HFFc6 (cell line): ENCODE data around the gene SLC44A4. TPM values are rescaled to one million over a fixed set of nuclear protein-coding genes. Genes with fewer than 3 reads are reported as not detected.
"Not testable (repeated sequence)": the region's sequence is repeated elsewhere in the genome, so short reads cannot be mapped to it uniquely, and the experiment has no call there.

ENCODE experiments used
- DNase-seq: peaks from one replicate; pipeline ENCODE4 v3.0.0-alpha.2; 2018
- H3K27ac Mint-ChIP-seq: 2 replicates; pipeline ENCODE4 v1.8.0; 2020; ENCODE audit warnings: mild to moderate bottlenecking, mixed read lengths
- H3K27me3 Mint-ChIP-seq: 2 replicates; pipeline ENCODE4 v1.8.0; 2021; ENCODE audit warnings: mild to moderate bottlenecking, moderate library complexity, mixed read lengths; ENCODE audit not compliant: insufficient read depth
- H3K36me3 Mint-ChIP-seq: 2 replicates; pipeline ENCODE4 v1.8.0; 2021; ENCODE audit warnings: low read depth, mixed read lengths
- H3K4me1 Mint-ChIP-seq: 2 replicates; pipeline ENCODE4 v1.8.0; 2020; ENCODE audit warnings: low read depth, mixed read lengths
- H3K4me3 Mint-ChIP-seq: 2 replicates; pipeline ENCODE4 v1.8.0; 2020; ENCODE audit warnings: mild to moderate bottlenecking, moderate library complexity, mixed read lengths
- H3K9me3 Mint-ChIP-seq: 2 replicates; pipeline ENCODE4 v1.8.0; 2020; ENCODE audit warnings: mild to moderate bottlenecking, mixed read lengths
- CTCF ChIP-seq: fragments of 200-600 bp; sonication (generic); IDR thresholded peaks from 2 replicates; pipeline ENCODE4 v1.5.0; 2021; ENCODE audit warnings: antibody characterized with exemption, mild to moderate bottlenecking
- total RNA-seq, 6 experiments: library from RNA; stranded (reverse); fragmentation: NEBNext Ultra II Directional; extraction: Animal tissue kit (Norgen Biotek cat#: 25700); gene quantifications; 2 replicates in 1 of 6; 3 replicates in 5 of 6; pipeline ENCODE4 v1.2.3, GENCODE V29; 2021

SLC44A4 gene
- total RNA-seq, 6 experiments from 2014 or later = 0.10 TPM; not detected in 5

DNA sequence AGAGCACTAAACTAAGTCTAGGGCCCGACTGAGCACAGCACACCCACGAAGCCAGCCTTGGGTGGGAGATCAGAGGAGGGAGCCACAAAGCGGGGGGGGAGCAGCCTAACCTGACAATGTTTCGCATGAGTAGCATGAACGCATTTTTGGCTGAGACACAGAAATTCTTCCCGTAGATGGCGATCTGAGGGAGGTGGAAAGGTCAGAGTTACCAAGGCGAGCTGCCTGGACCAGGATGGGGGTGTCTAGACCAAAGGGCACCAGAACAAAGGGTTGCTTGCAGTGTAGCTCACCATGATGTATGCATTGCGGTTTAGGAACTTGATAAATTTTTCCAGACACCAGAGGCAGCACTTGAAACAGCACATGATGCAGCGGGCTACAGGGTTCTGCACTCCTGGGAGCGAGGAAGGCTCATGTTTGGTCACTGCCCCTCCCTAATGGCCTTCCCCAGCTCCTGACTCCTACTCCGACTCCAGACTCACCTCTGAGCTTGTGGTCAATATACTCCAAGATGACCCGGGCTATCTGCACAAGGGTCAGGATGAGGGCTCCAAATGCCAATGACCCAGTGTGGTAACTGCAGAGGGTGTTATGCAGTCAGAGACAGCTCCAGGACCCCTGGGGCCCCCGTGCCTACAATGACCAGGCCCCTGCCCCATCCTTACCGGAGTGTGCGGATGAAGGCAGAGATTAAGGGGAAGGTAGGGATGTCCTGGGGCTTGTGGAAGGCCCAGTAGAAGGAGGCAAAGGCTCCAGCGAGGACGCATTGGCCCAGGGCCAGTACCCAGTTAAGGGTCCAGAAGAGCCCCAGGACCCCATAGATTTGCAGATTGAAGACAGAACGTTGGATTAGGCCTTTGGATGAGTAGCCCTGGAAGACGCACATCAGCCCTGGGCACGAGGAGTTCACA is 13.3 kb downstream of the SLC44A4 start:
- H3K4me3 Mint-ChIP-seq = no peak overlapping the region
- peaks cover 6% of the 10 kb centered on the region for H3K27me3 Mint-ChIP-seq
- DNase-seq = no peak
- H3K9me3 Mint-ChIP-seq = no peaks in the 10 kb centered on the region
- no peak for TF ChIP-seq CTCF
- H3K36me3 Mint-ChIP-seq = no peaks in the 10 kb centered on the region
- no peak overlapping the region for H3K27ac Mint-ChIP-seq
- peaks cover 25% of the 10 kb centered on the region for H3K4me1 Mint-ChIP-seq

- H3K27ac Mint-ChIP-seq = no peak overlapping the region
- DNase-seq = no peak
Observed at GRCh38 chr6:31864818-31865204, 14.0 kb downstream of the SLC44A4 start.

GRCh38 chr6:31864123-31864562 is 14.7 kb downstream of the SLC44A4 start:
- DNase-seq, H3K27me3 Mint-ChIP-seq, H3K36me3 Mint-ChIP-seq, H3K9me3 Mint-ChIP-seq: not testable (repeated sequence)
- Mint-ChIP-seq H3K4me1 (peaks cover 25% of the 10 kb centered on the region), H3K27ac (peak overlapping the region; percentile 85), H3K4me3 (peak overlapping the region; percentile 98)
- TF ChIP-seq CTCF = peak; percentile 15; the same call in 1 of the 2 replicates

More at GRCh38 chr6:31864818-31865204, 14.0 kb downstream of the SLC44A4 start:
- H3K27me3 Mint-ChIP-seq = peaks cover 6% of the 10 kb centered on the region
- no peak overlapping the region; the same call in 1 of the 2 replicates for H3K4me3 Mint-ChIP-seq
- peaks cover 25% of the 10 kb centered on the region for H3K4me1 Mint-ChIP-seq
- no peaks in the 10 kb centered on the region for H3K36me3 Mint-ChIP-seq
- no peaks in the 10 kb centered on the region for H3K9me3 Mint-ChIP-seq
- no peak for TF ChIP-seq CTCF

- no peak for TF ChIP-seq CTCF
- peaks cover 25% of the 10 kb centered on the region for H3K4me1 Mint-ChIP-seq
- no peaks in the 10 kb centered on the region for H3K9me3 Mint-ChIP-seq
- peak; percentile 100 for DNase-seq
- H3K27me3 Mint-ChIP-seq = peaks cover 3% of the 10 kb centered on the region
- no peaks in the 10 kb centered on the region for H3K36me3 Mint-ChIP-seq
- peak within 1 kb of the TSS; percentile 85 for H3K27ac Mint-ChIP-seq
- peak within 1 kb of the TSS; percentile 98 for H3K4me3 Mint-ChIP-seq
Observed at GRCh38 chr6:31862344-31863235, 16.2 kb downstream of the SLC44A4 start, which contains the start of gene NEU1. NEU1 (minus strand) TSS chr6:31862821; CDS start chr6:31862776, 45 bp downstream.

- Mint-ChIP-seq H3K36me3 (no peaks in the 10 kb centered on the region), H3K27ac (peak overlapping the region; percentile 85), H3K9me3 (no peaks in the 10 kb centered on the region), H3K27me3 (peaks cover 3% of the 10 kb centered on the region), H3K4me1 (peaks cover 25% of the 10 kb centered on the region), H3K4me3 (peak overlapping the region; percentile 98)
- TF ChIP-seq CTCF = no peak
- no peak for DNase-seq
Observed at GRCh38 chr6:31861919-31862343, 16.9 kb downstream of the SLC44A4 start.
